ENCODE measurements around the gene LDLRAD4.
"Not testable (repeated sequence)": the region's sequence is repeated elsewhere in the genome, so short reads cannot be mapped to it uniquely, and the experiment has no call there.

LDLRAD4 gene

DNA sequence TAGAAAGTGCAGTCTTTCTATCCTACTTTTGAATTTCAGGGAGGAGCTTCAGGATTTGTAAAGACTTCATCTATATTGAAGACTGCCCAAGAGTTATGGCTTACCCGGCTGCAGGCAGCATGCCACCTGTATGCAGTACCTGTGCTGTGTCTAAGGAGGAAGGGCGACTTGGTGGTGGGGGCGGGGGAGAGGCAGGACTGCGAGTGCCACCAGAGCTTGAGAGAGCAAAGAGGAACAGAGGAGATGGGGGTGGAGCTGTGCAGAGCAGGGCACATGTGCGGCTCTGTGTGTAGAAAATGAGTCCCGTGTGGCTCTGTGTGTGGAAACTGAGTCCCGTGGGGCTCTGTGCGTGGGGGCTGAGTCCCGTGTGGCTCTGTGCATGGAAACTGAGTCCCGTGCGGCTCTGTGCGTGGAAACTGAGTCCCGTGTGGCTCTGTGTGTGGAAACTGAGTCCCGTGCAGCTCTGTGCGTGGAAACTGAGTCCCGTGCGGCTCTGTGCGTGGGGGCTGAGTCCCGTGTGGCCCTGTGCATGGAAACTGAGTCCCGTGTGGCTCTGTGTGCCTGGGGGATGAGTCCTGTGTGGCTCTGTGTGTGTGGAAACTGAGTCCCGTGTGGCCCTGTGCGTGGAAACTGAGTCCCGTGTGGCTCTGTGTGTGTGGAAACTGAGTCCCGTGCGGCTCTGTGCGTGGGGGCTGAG, 43.2 kb downstream of the LDLRAD4 start:
- Histone ChIP-seq H3K27ac (no peak overlapping the region), H4K20me1 (ENCODE audit: insufficient read depth) (no peaks in the 10 kb centered on the region), H3K4me2 (no peak overlapping the region), H3K27me3 (ENCODE audit: insufficient read depth, low read depth) (no peaks in the 10 kb centered on the region), H3K4me3 (IDR thresholded peaks at IDR 0.05; ENCODE audit: insufficient read depth, low read depth, low read length) (no peak overlapping the region), H3K9ac (no peak overlapping the region), H3K4me1 (ENCODE audit: low read depth, poor library complexity, severe bottlenecking) (no peaks in the 10 kb centered on the region), H3K79me2 (ENCODE audit: insufficient read depth, low read depth) (no peaks in the 10 kb centered on the region), H3K36me3 (ENCODE audit: insufficient read depth) (no peaks in the 10 kb centered on the region), H2AFZ (ENCODE audit: low read depth) (no peak overlapping the region)
- TF ChIP-seq, protein P1, sequence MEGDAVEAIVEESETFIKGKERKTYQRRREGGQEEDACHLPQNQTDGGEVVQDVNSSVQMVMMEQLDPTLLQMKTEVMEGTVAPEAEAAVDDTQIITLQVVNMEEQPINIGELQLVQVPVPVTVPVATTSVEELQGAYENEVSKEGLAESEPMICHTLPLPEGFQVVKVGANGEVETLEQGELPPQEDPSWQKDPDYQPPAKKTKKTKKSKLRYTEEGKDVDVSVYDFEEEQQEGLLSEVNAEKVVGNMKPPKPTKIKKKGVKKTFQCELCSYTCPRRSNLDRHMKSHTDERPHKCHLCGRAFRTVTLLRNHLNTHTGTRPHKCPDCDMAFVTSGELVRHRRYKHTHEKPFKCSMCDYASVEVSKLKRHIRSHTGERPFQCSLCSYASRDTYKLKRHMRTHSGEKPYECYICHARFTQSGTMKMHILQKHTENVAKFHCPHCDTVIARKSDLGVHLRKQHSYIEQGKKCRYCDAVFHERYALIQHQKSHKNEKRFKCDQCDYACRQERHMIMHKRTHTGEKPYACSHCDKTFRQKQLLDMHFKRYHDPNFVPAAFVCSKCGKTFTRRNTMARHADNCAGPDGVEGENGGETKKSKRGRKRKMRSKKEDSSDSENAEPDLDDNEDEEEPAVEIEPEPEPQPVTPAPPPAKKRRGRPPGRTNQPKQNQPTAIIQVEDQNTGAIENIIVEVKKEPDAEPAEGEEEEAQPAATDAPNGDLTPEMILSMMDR (conservative IDR thresholded peaks at IDR 0.05; ENCODE audit: low read depth, low read length), result no peak

DNA sequence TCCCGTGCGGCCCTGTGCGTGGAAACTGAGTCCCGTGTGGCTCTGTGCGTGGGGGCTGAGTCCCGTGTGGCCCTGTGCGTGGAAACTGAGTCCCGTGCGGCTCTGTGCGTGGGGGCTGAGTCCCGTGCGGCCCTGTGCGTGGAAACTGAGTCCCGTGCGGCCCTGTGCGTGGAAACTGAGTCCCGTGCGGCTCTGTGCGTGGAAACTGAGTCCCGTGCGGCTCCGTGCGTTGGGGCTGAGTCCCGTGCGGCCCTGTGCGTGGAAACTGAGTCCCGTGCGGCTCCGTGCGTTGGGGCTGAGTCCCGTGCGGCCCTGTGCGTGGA, 43.8 kb downstream of the LDLRAD4 start:
- H3K4me3 ChIP-seq (IDR thresholded peaks at IDR 0.05; ENCODE audit: insufficient read depth, low read depth, low read length); H3K27ac ChIP-seq; H3K4me2 ChIP-seq; H3K79me2 ChIP-seq (ENCODE audit: insufficient read depth, low read depth); H4K20me1 ChIP-seq (ENCODE audit: insufficient read depth); H3K36me3 ChIP-seq (ENCODE audit: insufficient read depth); H3K27me3 ChIP-seq (ENCODE audit: insufficient read depth, low read depth); H3K9ac ChIP-seq; H3K4me1 ChIP-seq (ENCODE audit: low read depth, poor library complexity, severe bottlenecking); H2AFZ ChIP-seq (ENCODE audit: low read depth): not testable (repeated sequence)

DNA sequence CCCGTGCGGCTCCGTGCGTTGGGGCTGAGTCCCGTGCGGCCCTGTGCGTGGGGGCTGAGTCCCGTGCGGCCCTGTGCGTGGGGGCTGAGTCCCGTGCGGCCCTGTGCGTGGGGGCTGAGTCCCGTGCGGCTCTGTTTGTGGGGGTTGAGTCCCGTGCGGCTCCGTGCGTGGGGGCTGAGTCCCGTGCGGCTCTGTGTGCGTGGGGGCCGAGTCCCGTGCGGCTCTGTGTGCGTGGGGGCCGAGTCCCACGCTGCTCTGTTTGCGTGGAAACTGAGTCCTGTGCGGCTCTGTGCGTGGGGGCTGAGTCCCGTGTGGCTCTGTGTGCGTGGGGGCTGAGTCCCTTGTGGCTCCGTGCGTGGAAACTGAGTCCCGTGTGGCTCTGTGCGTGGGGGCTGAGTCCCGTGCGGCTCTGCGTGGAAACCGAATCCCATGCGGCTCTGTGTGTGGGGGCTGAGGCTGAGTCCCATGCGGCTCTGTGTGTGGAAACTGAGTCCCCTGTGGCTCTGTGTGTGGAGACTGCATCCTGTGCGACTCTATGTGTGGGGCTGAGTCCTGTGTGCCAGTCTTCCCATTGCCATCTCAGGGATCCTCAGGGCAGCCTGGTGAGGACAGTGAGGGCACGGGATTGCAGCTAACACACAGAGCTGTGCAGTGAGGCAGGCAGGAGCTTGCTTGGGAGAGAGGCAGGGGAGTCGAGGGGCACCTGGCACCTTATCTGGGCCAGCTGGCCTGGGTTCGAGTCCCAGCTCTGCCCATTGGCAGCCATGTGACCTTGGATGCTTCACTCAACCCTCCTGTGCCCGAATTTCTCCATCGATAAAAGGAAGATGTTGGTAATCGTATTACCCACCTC, 44.5 kb downstream of the LDLRAD4 start:
- TF ChIP-seq, protein P1 (conservative IDR thresholded peaks at IDR 0.05; ENCODE audit: low read depth, low read length), result no peak
- Histone ChIP-seq H3K9ac (no peak overlapping the region), H3K36me3 (ENCODE audit: insufficient read depth) (no peaks in the 10 kb centered on the region), H3K27me3 (ENCODE audit: insufficient read depth, low read depth) (no peaks in the 10 kb centered on the region), H3K27ac (no peak overlapping the region), H3K4me3 (IDR thresholded peaks at IDR 0.05; ENCODE audit: insufficient read depth, low read depth, low read length) (no peak overlapping the region), H3K4me2 (no peak overlapping the region), H4K20me1 (ENCODE audit: insufficient read depth) (no peaks in the 10 kb centered on the region), H3K79me2 (ENCODE audit: insufficient read depth, low read depth) (no peaks in the 10 kb centered on the region), H2AFZ (ENCODE audit: low read depth) (no peak overlapping the region), H3K4me1 (ENCODE audit: low read depth, poor library complexity, severe bottlenecking) (no peaks in the 10 kb centered on the region)

DNA sequence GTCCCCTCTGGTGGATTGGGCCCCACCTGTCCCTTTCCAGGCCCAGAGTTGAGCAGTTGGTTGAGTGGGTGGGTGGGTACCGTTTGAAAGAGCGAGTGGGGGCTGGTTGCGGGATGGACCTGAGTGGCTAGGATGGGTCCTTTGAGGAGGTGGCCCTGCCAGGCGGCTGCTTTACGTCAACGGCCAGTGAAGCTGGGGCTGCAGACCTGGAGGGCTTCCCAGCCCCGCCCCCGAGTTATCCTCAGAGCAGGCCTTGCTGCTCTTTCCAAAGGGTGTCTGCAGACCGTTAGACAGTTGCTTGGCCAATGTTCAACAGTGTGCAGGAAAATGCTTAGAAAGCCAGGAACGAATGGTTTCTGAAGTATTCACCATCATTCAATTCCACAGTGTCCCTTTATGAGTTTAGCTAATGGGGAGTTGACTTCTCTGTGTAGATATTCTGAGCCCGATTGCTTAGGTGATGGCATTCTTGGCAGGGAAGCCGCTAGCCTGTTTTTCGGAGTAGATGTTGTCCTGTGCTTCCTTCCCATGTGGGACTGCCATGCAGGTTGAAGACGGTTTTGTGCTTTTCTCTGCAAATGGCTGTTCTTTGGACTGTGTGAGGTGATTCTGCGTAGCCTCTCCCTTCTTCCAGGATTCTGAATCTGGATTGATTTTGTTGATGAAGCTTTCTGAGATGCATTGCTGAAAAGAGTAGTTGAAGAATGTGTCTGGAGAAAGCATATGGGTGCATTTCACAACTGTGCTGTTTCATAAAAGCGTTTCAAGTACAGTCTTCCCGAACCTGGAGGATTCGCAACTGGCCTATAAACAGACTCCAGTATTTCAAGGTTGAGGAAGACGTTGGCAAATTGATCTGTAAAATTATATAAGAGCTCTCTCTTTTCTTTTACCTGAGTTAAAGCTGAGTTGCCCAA, 45.8 kb downstream of the LDLRAD4 start:
- H3K4me1 ChIP-seq (ENCODE audit: low read depth, poor library complexity, severe bottlenecking), result no peaks in the 10 kb centered on the region
- no peak overlapping the region for H3K27ac ChIP-seq
- H3K4me3 ChIP-seq (IDR thresholded peaks at IDR 0.05; ENCODE audit: insufficient read depth, low read depth, low read length), result no peak overlapping the region
- H3K27me3 ChIP-seq (ENCODE audit: insufficient read depth, low read depth), result no peaks in the 10 kb centered on the region
- H3K4me2 ChIP-seq, result no peak overlapping the region
- TF ChIP-seq, protein P1 (conservative IDR thresholded peaks at IDR 0.05; ENCODE audit: low read depth, low read length), result no peak
- no peaks in the 10 kb centered on the region for H3K36me3 ChIP-seq (ENCODE audit: insufficient read depth)
- no peak overlapping the region for H3K9ac ChIP-seq
- H3K79me2 ChIP-seq (ENCODE audit: insufficient read depth, low read depth), result no peaks in the 10 kb centered on the region
- no peaks in the 10 kb centered on the region for H4K20me1 ChIP-seq (ENCODE audit: insufficient read depth)
- H2AFZ ChIP-seq (ENCODE audit: low read depth), result no peak overlapping the region
